SK-N-SH (cell line): Measurements from ENCODE around the gene GALNT11. TPM values are rescaled to one million over a fixed set of nuclear protein-coding genes. Genes with fewer than 3 reads are reported as not detected.

Experiments
- CTCF ChIA-PET: fragments of 300-600, 350-600 bp; formaldehyde crosslinking; extraction: SDS; loops from one replicate; lab custom pipeline; 2021; lab: Yijun Ruan, JAX
- POLR2A ChIA-PET: fragments of 350-600 bp; sonication (Branson Sonifier 250); formaldehyde crosslinking; extraction: SDS; loops from one replicate; lab custom pipeline; 2020; ENCODE audit warnings: antibody characterized with exemption, inconsistent platforms; lab: Yijun Ruan, JAX
- DNase-seq: peaks from one replicate; pipeline ENCODE4 v3.0.0; 2012
- H2AFZ ChIP-seq: fragments of 200-600 bp; sonication (generic); 2 replicates; pipeline ENCODE4 v1.8.1; 2016; ENCODE audit warnings: antibody characterized with exemption, mild to moderate bottlenecking, low read depth
- H3F3A ChIP-seq: fragments of 200-600 bp; sonication (generic); replicated peaks from 2 replicates; pipeline ENCODE3; 2016; ENCODE audit warnings: antibody characterized with exemption, mild to moderate bottlenecking; ENCODE audit not compliant: insufficient read depth
- H3K27ac ChIP-seq, 2 experiments: fragments of 200-500 bp in 1 of 2; fragments of 200-600 bp in 1 of 2; sonication (Bioruptor generic) in 1 of 2; sonication (generic), shearing (Covaris generic) in 1 of 2; 2 replicates each; pipeline versions ENCODE4 v1.5.1 to v1.6.1; 2014 to 2016; ENCODE audit warnings: low read depth in 2 of 2, inconsistent platforms in 1 of 2, low read length in 1 of 2, mild to moderate bottlenecking in 1 of 2, mixed read lengths in 1 of 2
- H3K27me3 ChIP-seq: fragments of 200-600 bp; sonication (generic), shearing (Covaris generic); 2 replicates; pipeline ENCODE4 v1.6.1; 2016; ENCODE audit warnings: mixed run types; ENCODE audit not compliant: insufficient read depth
- H3K36me3 ChIP-seq, 2 experiments: fragments of 200-500 bp in 1 of 2; fragments of 200-600 bp in 1 of 2; sonication (Bioruptor generic) in 1 of 2; sonication (generic) in 1 of 2; replicated peaks in 1 of 2; 2 replicates each; pipeline versions ENCODE3 to v1.5.1; 2014 to 2016; ENCODE audit warnings: low read length in 1 of 2, mild to moderate bottlenecking in 1 of 2; ENCODE audit not compliant: insufficient read depth in 2 of 2, control insufficient read depth in 1 of 2
- H3K4me1 ChIP-seq, 2 experiments: fragments of 200-500 bp in 1 of 2; fragments of 200-600 bp in 1 of 2; sonication (Bioruptor generic) in 1 of 2; sonication (generic), shearing (Covaris generic) in 1 of 2; 2 replicates each; pipeline versions ENCODE4 v1.5.1 to v1.6.1; 2014 to 2016; ENCODE audit warnings: low read depth in 1 of 2, low read length in 1 of 2, mixed run types in 1 of 2; ENCODE audit not compliant: insufficient read depth in 2 of 2, control insufficient read depth in 1 of 2
- H3K4me2 ChIP-seq: fragments of 200-600 bp; sonication (generic), shearing (Covaris generic); 2 replicates; pipeline ENCODE4 v1.6.1; 2017; ENCODE audit warnings: mixed run types
- H3K4me3 ChIP-seq, 2 experiments: fragments of 200-500 bp in 1 of 2; fragments of 200-600 bp in 1 of 2; sonication (Bioruptor generic) in 1 of 2; sonication (generic), shearing (Covaris generic) in 1 of 2; 2 replicates each; pipeline versions ENCODE4 v1.5.1 to v1.8.1; 2014 to 2016; ENCODE audit warnings: low read depth in 2 of 2, inconsistent platforms in 1 of 2, low read length in 1 of 2, mild to moderate bottlenecking in 1 of 2, mixed read lengths in 1 of 2, moderate library complexity in 1 of 2
- H3K79me2 ChIP-seq: fragments of 200-600 bp; sonication (generic); 2 replicates; pipeline ENCODE4 v1.8.1; 2017; ENCODE audit warnings: mild to moderate bottlenecking; ENCODE audit not compliant: insufficient read depth
- H3K9ac ChIP-seq: fragments of 200-600 bp; sonication (generic); 2 replicates; pipeline ENCODE4 v1.6.1; 2017; ENCODE audit warnings: mixed run types
- H3K9me2 ChIP-seq: fragments of 200-600 bp; sonication (generic); 2 replicates; pipeline ENCODE4 v1.6.1; 2017; ENCODE audit warnings: mixed run types
- H3K9me3 ChIP-seq: fragments of 200-600 bp; sonication (generic); 2 replicates; pipeline ENCODE4 v1.6.1; 2017; ENCODE audit warnings: mixed run types, mild to moderate bottlenecking, moderate library complexity
- H4K20me1 ChIP-seq: fragments of 200-600 bp; sonication (generic); 2 replicates; pipeline ENCODE4 v1.6.1; 2017; ENCODE audit warnings: mild to moderate bottlenecking, mixed run types; ENCODE audit not compliant: insufficient read depth
- CTCF ChIP-seq: fragments of 200-600 bp; sonication (generic); IDR thresholded peaks from 2 replicates; pipeline ENCODE4 v1.6.1; 2017; ENCODE audit warnings: antibody characterized with exemption, mild to moderate bottlenecking, moderate library complexity
- EP300 ChIP-seq, 2 experiments: IDR thresholded peaks; 2 replicates each; pipeline versions ENCODE4 v1.4.0 to v1.6.1; 2012; ENCODE audit warnings: borderline replicate concordance in 1 of 2, low read depth in 1 of 2, low read length in 1 of 2
- EZH2phosphoT487 ChIP-seq: fragments of 200-600 bp; sonication (generic); IDR thresholded peaks from 2 replicates; pipeline ENCODE4 v1.6.1; 2017; ENCODE audit warnings: low read depth, mixed run types, mild to moderate bottlenecking, antibody characterized with exemption, moderate library complexity, borderline replicate concordance
- FOSL2 ChIP-seq: IDR thresholded peaks from 2 replicates; pipeline ENCODE4 v1.4.0; 2012; ENCODE audit warnings: low read depth, mild to moderate bottlenecking, moderate library complexity, borderline replicate concordance
- FOXM1 ChIP-seq: IDR thresholded peaks from 2 replicates; pipeline ENCODE4 v1.4.0; 2012; ENCODE audit warnings: low read depth, mild to moderate bottlenecking
- GABPA ChIP-seq: IDR thresholded peaks from 2 replicates; pipeline ENCODE4 v1.4.0; 2012; ENCODE audit warnings: low read depth, mild to moderate bottlenecking
- JUND ChIP-seq: IDR thresholded peaks from 2 replicates; pipeline ENCODE4 v1.4.0; 2012
- MEF2A ChIP-seq: IDR thresholded peaks from 2 replicates; pipeline ENCODE4 v1.4.0; 2012; ENCODE audit warnings: low read depth, borderline replicate concordance
- MXI1 ChIP-seq: IDR thresholded peaks from 2 replicates; pipeline ENCODE4 v1.6.1; 2012; ENCODE audit warnings: mild to moderate bottlenecking, low read depth, low read length, improper control_type of control experiment
- NRF1 ChIP-seq: IDR thresholded peaks from 2 replicates; pipeline ENCODE4 v1.6.1; 2012; ENCODE audit warnings: low read depth, mild to moderate bottlenecking, low read length
- RXRA ChIP-seq: IDR thresholded peaks from 2 replicates; pipeline ENCODE4 v1.4.0; 2012; ENCODE audit warnings: low read depth, mild to moderate bottlenecking, borderline replicate concordance
- SIN3A ChIP-seq: IDR thresholded peaks from 2 replicates; pipeline ENCODE4 v1.6.1; 2012; ENCODE audit warnings: low read depth, mild to moderate bottlenecking, low read length, moderate library complexity, borderline replicate concordance
- TCF12 ChIP-seq: IDR thresholded peaks from 2 replicates; pipeline ENCODE4 v1.4.0; 2012
- USF2 ChIP-seq: fragments of 150-350 bp; IDR thresholded peaks from 2 replicates; pipeline ENCODE4 v1.6.1; 2017; ENCODE audit warnings: antibody characterized with exemption, low read length, low read depth, borderline replicate concordance
- WGBS: methylation state at CpG from one replicate; pipeline ENCODE4 v1.1.6; 2017; ENCODE audit warnings: low lambda C conversion rate; 5-methylcytosine and 5-hydroxymethylcytosine counted together
- polyA plus RNA-seq, 3 experiments: library from polyadenylated mRNA; depleted of rRNA; stranded (reverse); fragments of >200 nt; gene quantifications; 2 replicates each; pipeline ENCODE4 v1.2.3, GENCODE V29; 2012
- TF ChIP-seq, protein P1 (sequence below): IDR thresholded peaks from 2 replicates; pipeline ENCODE4 v1.4.0; 2012; ENCODE audit warnings: low read depth

The GALNT11 gene
- polyA plus RNA-seq, 1 of the 3 experiments (the other 2 are of a cell fraction) = 70.0 TPM

GRCh38 chr7:152013974-152014373, 11.5 kb upstream of the GALNT11 start:
- no peaks in the 10 kb centered on the region for H3F3A ChIP-seq
- H3K9me3 ChIP-seq = no peaks in the 10 kb centered on the region
- no peak overlapping the region for H3K9ac ChIP-seq
- no peak overlapping the region for H3K27ac ChIP-seq
- peaks cover 12% of the 10 kb centered on the region; the same call in 1 of the 2 replicates for H3K27me3 ChIP-seq
- WGBS = 82% methylated on average over 4 of the region's 4 CpGs
- POLR2A ChIA-PET = interaction anchor here (0.6 kb wide), 1 partner anchor 25 kb away, joined by 3 read pairs; no protein-coding TSS in a partner anchor
- TF ChIP-seq FOXM1 (no peak), JUND (no peak), EP300 (IDR thresholded peaks at IDR 0.05; ENCODE audit: borderline replicate concordance in 1 of 2, low read depth in 1 of 2, low read length in 1 of 2) (no peak), USF2 (no peak), FOSL2 (no peak), TCF12 (no peak), RXRA (no peak), EZH2phosphoT487 (no peak), GABPA (no peak), SIN3A (no peak), CTCF (no peak), MXI1 (no peak), NRF1 (no peak), MEF2A (no peak)
- TF ChIP-seq, protein P1, sequence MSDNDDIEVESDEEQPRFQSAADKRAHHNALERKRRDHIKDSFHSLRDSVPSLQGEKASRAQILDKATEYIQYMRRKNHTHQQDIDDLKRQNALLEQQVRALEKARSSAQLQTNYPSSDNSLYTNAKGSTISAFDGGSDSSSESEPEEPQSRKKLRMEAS = no peak
- H3K79me2 ChIP-seq = no peaks in the 10 kb centered on the region
- no peaks in the 10 kb centered on the region for H3K36me3 ChIP-seq
- H3K4me1 ChIP-seq = no peaks in the 10 kb centered on the region
- H3K4me3 ChIP-seq = no peak overlapping the region
- no peak overlapping the region for H2AFZ ChIP-seq
- no peaks in the 10 kb centered on the region for H4K20me1 ChIP-seq
- no peaks in the 10 kb centered on the region for H3K9me2 ChIP-seq
- CTCF ChIA-PET = interaction anchor here (0.8 to 1.4 kb wide), 2 partner anchors 11 to 232 kb away, joined by 3 to 4 read pairs; partner anchors contain the start of gene GALNT11
- no peak for DNase-seq
- H3K4me2 ChIP-seq = no peak overlapping the region

DNA sequence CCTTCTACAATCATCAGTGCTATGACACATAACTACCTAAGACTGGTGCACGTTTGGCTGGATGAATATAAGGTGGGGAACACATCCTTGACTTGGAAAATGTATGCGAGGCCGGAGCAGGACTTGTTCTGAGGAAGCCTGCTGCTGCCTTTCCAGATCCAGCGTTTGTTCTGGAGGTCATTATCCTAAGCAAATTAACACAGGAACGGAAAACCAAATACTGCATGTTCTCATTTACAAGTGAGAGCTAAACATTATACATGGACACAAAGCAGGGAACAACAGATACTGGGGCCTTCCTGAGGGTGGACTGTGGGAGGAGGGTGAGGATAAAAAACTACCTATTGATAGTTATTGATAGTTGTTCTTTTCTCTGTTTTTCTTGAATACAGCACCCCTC, 10.8 kb upstream of the GALNT11 start:
- Histone ChIP-seq H3K9ac (no peak overlapping the region), H3K4me2 (no peak overlapping the region), H3K27me3 (peaks cover 13% of the 10 kb centered on the region; the same call in 1 of the 2 replicates), H3K9me3 (no peaks in the 10 kb centered on the region), H2AFZ (no peak overlapping the region), H3K4me3 (no peak overlapping the region), H3K27ac (no peak overlapping the region), H3K36me3 (no peaks in the 10 kb centered on the region), H3F3A (no peaks in the 10 kb centered on the region), H3K79me2 (no peaks in the 10 kb centered on the region), H4K20me1 (no peaks in the 10 kb centered on the region), H3K9me2 (no peaks in the 10 kb centered on the region), H3K4me1 (no peaks in the 10 kb centered on the region)
- WGBS = 56% methylated on average over 5 of the region's 5 CpGs
- no peak for TF ChIP-seq SIN3A
- POLR2A ChIA-PET = no interaction called here
- no peak for DNase-seq
- CTCF ChIA-PET = interaction anchor here (0.6 kb wide), 1 partner anchor 286 kb away, joined by 3 read pairs; no protein-coding TSS in a partner anchor
